GM12878 (cell line): ENCODE data around the gene NAP1L4. TPM values are rescaled to one million over a fixed set of nuclear protein-coding genes. Genes with fewer than 3 reads are reported as not detected.

Experiments
- ATAC-seq: fragments of 200-7000 bp; cut with Tn5 transposase; 3 replicates; pipeline ENCODE4 v1.9.1; 2020; ENCODE audit warnings: mild to moderate bottlenecking, moderate library complexity
- BruUV-seq: library from RNA; stranded (reverse); fragments of 400-500 nt; replicated peaks from 2 replicates; lab custom pipeline; 2021; lab: Mats Ljungman, UMichigan
- CTCF ChIA-PET: fragments of 300-600 bp; sonication (Branson Sonifier 250); formaldehyde crosslinking; extraction: SDS; loops from one replicate; lab custom pipeline; 2021; ENCODE audit warnings: inconsistent platforms; lab: Yijun Ruan, JAX
- POLR2A ChIA-PET: fragments of 350-600 bp; formaldehyde crosslinking; extraction: SDS; loops from one replicate; lab custom pipeline; 2021; ENCODE audit warnings: inconsistent platforms; lab: Charles Lee
- RAD21 ChIA-PET: fragments of 300-600 bp; sonication (Branson Sonifier 250); formaldehyde crosslinking; loops from one replicate; lab custom pipeline; 2023; ENCODE audit warnings: antibody characterized with exemption; ENCODE audit not compliant: unreplicated experiment; lab: Charles Lee
- SMC1A ChIA-PET: fragments of 300-600 bp; sonication (Branson Sonifier 250); formaldehyde crosslinking; loops from one replicate; lab custom pipeline; 2023; ENCODE audit not compliant: unreplicated experiment, uncharacterized antibody; lab: Charles Lee
- DNase-seq: peaks from one replicate; pipeline ENCODE4 v3.0.0-alpha.2; 2011; ENCODE audit warnings: low read depth, low spot score
- FAIRE-seq: peaks from 3 replicates; lab custom pipeline; 2011; peaks lifted over from hg19 to GRCh38; lab: Jason Lieb, UNC
- H2AFZ ChIP-seq: 2 replicates; pipeline ENCODE4 v1.6.0; 2011; ENCODE audit warnings: low read depth, low read length, control low read depth; ENCODE audit not compliant: control insufficient read depth
- H3K27ac ChIP-seq: 2 replicates; pipeline ENCODE4 v1.5.1; 2011; ENCODE audit warnings: control low read depth; ENCODE audit not compliant: control insufficient read depth, insufficient read depth
- H3K27me3 ChIP-seq, 2 experiments: replicated peaks in 1 of 2; 2 replicates each; pipeline versions ENCODE4 v1.6.0 to v1.6.1; 2011; ENCODE audit warnings: low read length in 1 of 2; ENCODE audit not compliant: control insufficient read depth in 2 of 2, insufficient read depth in 2 of 2
- H3K36me3 ChIP-seq, 2 experiments: 2 replicates each; pipeline ENCODE4 v1.5.1; 2011; ENCODE audit warnings: low read length in 1 of 2; ENCODE audit not compliant: control insufficient read depth in 2 of 2, insufficient read depth in 2 of 2
- H3K4me1 ChIP-seq: 2 replicates; pipeline ENCODE4 v1.6.1; 2011; ENCODE audit warnings: mild to moderate bottlenecking, low read length, moderate library complexity, mixed read lengths; ENCODE audit not compliant: control insufficient read depth, insufficient read depth
- H3K4me2 ChIP-seq: 2 replicates; pipeline ENCODE4 v1.6.0; 2011; ENCODE audit warnings: control low read depth; ENCODE audit not compliant: control insufficient read depth, insufficient read depth
- H3K4me3 ChIP-seq: fragments of 200-600 bp; sonication (generic); 2 replicates; pipeline ENCODE4 v1.5.1; 2016
- H3K79me2 ChIP-seq: 2 replicates; pipeline ENCODE4 v1.6.0; 2011; ENCODE audit warnings: low read length; ENCODE audit not compliant: control insufficient read depth, insufficient read depth
- H3K9ac ChIP-seq: 2 replicates; pipeline ENCODE4 v1.8.0; 2011; ENCODE audit warnings: low read length, control low read depth, mixed read lengths; ENCODE audit not compliant: control insufficient read depth, insufficient read depth
- H3K9me3 ChIP-seq: replicated peaks from 3 replicates; pipeline ENCODE4 v1.5.1; 2011; ENCODE audit warnings: mild to moderate bottlenecking, low read length; ENCODE audit not compliant: control insufficient read depth, insufficient read depth
- H4K20me1 ChIP-seq: 2 replicates; pipeline ENCODE4 v1.6.0; 2011; ENCODE audit not compliant: control insufficient read depth, insufficient read depth
- BCL11A ChIP-seq: IDR thresholded peaks from 2 replicates; pipeline ENCODE4 v1.6.1; 2011; ENCODE audit warnings: low read depth, low read length
- CHD4 ChIP-seq: fragments of 200-600 bp; sonication (generic); IDR thresholded peaks from 2 replicates; pipeline ENCODE4 v1.6.1; 2016; ENCODE audit warnings: mild to moderate bottlenecking
- HDAC2 ChIP-seq: fragments of 200-600 bp; sonication (generic); IDR thresholded peaks from 2 replicates; pipeline ENCODE4 v1.6.1; 2017
- MEF2A ChIP-seq: IDR thresholded peaks from 2 replicates; pipeline ENCODE4 v1.6.1; 2011; ENCODE audit warnings: low read depth, mild to moderate bottlenecking, low read length, moderate library complexity; ENCODE audit not compliant: insufficient read depth
- PML ChIP-seq: IDR thresholded peaks from 2 replicates; pipeline ENCODE4 v1.6.1; 2012; ENCODE audit warnings: low read length, inconsistent platforms
- RB1 ChIP-seq: fragments of 450-650 bp; formaldehyde crosslinking; IDR thresholded peaks from 2 replicates; pipeline ENCODE4 v1.6.1; 2017; ENCODE audit warnings: mild to moderate bottlenecking, borderline replicate concordance
- ZZZ3 ChIP-seq: IDR thresholded peaks from 2 replicates; pipeline ENCODE4 v1.6.1; 2011; ENCODE audit warnings: low read depth; ENCODE audit not compliant: control insufficient read depth, insufficient read length
- WGBS: methylation state at CpG from one replicate; pipeline ENCODE4 v1.1.6; 2016; ENCODE audit warnings: low lambda C conversion rate; ENCODE audit not compliant: insufficient replicate concordance, insufficient coverage; ENCODE audit errors: missing lambda C conversion rate; 5-methylcytosine and 5-hydroxymethylcytosine counted together
- in situ Hi-C: fragments of 300-500 bp; cut with MboI; formaldehyde crosslinking; loops from 9 replicates; pipeline ENCODE4 v1.14.3; 2018; ENCODE audit warnings: mixed read lengths
- intact Hi-C: fragments of 100-400 bp; cut with micrococcal nuclease; formaldehyde crosslinking; loops from one replicate; pipeline ENCODE4 v1.14.2; 2022; ENCODE audit not compliant: unreplicated experiment
- polyA plus RNA-seq, 11 experiments: library from polyadenylated mRNA; depleted of rRNA in 4 of 11; unstranded in 6 of 11; stranded (reverse) in 5 of 11; fragments of >200 nt; fragmentation: Nextera tagmentation in 4 of 11; fragmentation: Illumina TruSeq in 1 of 11; extraction: Ambion mirVana in 4 of 11; extraction: Trizol in 1 of 11; gene quantifications; 1 replicate in 1 of 11; 2 replicates in 10 of 11; pipeline versions ENCODE4 v1.2.1 to v1.2.3, GENCODE V29; 2011 to 2016; ENCODE audit warnings: inconsistent platforms in 2 of 11, missing spikeins in 2 of 11, low read depth in 1 of 11
- total RNA-seq, 4 experiments: library from RNA; depleted of rRNA in 3 of 4; stranded (reverse); fragments of >200 nt in 3 of 4; fragmentation: Illumina TruSeq in 1 of 4; extraction: Trizol in 1 of 4; gene quantifications; 2 replicates each; pipeline versions ENCODE4 v1.2.1 to v1.2.3, GENCODE V29; 2013 to 2021
- TF ChIP-seq, protein P1 (sequence below): fragments of 450-650 bp; formaldehyde crosslinking; IDR thresholded peaks from 2 replicates; pipeline ENCODE4 v1.4.0; 2022; ENCODE audit warnings: mild to moderate bottlenecking, moderate library complexity
- TF ChIP-seq, protein P2 (sequence below): fragments of 450-650 bp; IDR thresholded peaks from 2 replicates; pipeline ENCODE4 v1.6.1; 2017; ENCODE audit warnings: mild to moderate bottlenecking
- TF ChIP-seq, protein P3 (sequence below): fragments of 450-650 bp; IDR thresholded peaks from 2 replicates; pipeline ENCODE4 v1.6.1; 2017; ENCODE audit warnings: low read depth, mild to moderate bottlenecking, moderate library complexity
- TF ChIP-seq, protein P4 (sequence below): fragments of 450-650 bp; IDR thresholded peaks from 2 replicates; pipeline ENCODE4 v1.6.1; 2016; ENCODE audit warnings: mild to moderate bottlenecking, moderate library complexity, borderline replicate concordance

NAP1L4 gene
- total and polyA plus RNA-seq, 10 of the 15 experiments (the other 5 are each of a cell fraction or from before 2014, with no cell fraction given), result 24.8 to 198 (median 114) TPM

DNA sequence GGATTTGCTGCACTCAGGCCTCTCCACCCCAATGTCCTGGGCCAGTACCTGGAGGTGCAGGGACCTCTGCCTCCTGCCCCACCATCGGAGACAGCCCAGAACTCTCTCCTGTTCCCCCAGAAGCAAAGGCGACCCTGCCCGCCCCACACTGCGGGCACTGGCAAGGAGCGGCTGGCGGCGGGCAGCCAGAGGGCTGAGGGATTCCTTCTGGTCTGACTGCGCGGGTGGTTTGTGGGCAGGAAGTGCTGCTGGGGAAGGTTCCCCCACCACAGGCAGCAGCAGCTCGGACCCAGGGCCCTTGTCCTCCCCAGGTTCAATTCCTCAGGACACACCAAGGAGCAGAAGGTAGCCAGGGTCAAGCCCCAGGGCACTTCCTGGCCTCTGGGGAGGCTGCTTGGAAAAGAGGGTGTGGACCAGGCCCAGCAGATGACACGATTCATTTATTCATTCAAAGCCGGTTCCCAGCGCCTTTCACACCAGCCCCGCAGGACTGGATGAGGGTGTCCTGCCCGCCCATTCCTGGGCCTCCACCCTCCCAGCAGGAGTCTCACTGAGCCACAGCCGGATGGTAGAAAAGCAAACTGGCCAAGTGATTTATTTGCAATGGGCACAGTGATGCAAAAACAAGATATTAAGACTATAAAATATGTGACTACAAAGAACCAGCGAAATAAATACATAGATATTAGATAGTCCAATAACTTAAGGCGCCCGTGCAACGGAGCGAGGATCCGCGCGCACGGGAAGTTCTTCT, 64.1 kb downstream of the NAP1L4 start:
- BruUV-seq, result no TSS peak
- Histone ChIP-seq H3K27ac (no peak overlapping the region), H2AFZ (no peak overlapping the region), H3K9ac (no peak overlapping the region), H3K4me1 (peaks cover 15% of the 10 kb centered on the region), H3K9me3 (no peaks in the 10 kb centered on the region), H3K27me3 (peaks cover 3 to 15% of the 10 kb centered on the region in 2 experiments), H3K79me2 (no peaks in the 10 kb centered on the region), H3K4me3 (no peak overlapping the region), H3K36me3 (no peaks in the 10 kb centered on the region), H4K20me1 (no peaks in the 10 kb centered on the region), H3K4me2 (no peak overlapping the region)
- DNase-seq (no peak), FAIRE-seq (no peak), ATAC-seq (no peak)
- SMC1A ChIA-PET, result no interaction called here
- CTCF ChIA-PET, result interaction anchor here (0.9 kb wide), 2 partner anchors 35 to 51 kb away, joined by 3 read pairs; no protein-coding TSS in a partner anchor
- in situ Hi-C loops, result no loop called here
- WGBS, result 6% methylated on average over 25 of the region's 25 CpGs
- RAD21 ChIA-PET, result no interaction called here
- POLR2A ChIA-PET, result interaction anchor here (0.6 kb wide), 1 partner anchor 7 kb away, joined by 3 read pairs; no protein-coding TSS in a partner anchor
- intact Hi-C loops, result no loop called here
- TF ChIP-seq, protein P1, sequence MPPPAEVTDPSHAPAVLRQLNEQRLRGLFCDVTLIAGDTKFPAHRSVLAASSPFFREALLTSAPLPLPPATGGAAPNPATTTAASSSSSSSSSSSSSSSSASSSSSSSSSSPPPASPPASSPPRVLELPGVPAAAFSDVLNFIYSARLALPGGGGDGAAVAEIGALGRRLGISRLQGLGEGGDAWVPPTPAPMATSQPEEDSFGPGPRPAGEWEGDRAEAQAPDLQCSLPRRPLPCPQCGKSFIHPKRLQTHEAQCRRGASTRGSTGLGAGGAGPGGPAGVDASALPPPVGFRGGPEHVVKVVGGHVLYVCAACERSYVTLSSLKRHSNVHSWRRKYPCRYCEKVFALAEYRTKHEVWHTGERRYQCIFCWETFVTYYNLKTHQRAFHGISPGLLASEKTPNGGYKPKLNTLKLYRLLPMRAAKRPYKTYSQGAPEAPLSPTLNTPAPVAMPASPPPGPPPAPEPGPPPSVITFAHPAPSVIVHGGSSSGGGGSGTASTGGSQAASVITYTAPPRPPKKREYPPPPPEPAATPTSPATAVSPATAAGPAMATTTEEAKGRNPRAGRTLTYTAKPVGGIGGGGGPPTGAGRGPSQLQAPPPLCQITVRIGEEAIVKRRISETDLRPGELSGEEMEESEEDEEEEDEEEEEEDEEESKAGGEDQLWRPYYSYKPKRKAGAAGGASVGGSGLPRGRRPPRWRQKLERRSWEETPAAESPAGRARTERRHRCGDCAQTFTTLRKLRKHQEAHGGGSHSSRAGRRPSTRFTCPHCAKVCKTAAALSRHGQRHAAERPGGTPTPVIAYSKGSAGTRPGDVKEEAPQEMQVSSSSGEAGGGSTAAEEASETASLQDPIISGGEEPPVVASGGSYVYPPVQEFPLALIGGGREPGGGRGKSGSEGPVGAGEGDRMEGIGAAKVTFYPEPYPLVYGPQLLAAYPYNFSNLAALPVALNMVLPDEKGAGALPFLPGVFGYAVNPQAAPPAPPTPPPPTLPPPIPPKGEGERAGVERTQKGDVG (CRISPR knock-in tag), result no peak
- TF ChIP-seq RB1, result no peak
- no peak for TF ChIP-seq ZZZ3
- no peak for TF ChIP-seq PML
- no peak for TF ChIP-seq MEF2A
- no peak for TF ChIP-seq HDAC2
- TF ChIP-seq BCL11A, result no peak
- TF ChIP-seq, protein P2, sequence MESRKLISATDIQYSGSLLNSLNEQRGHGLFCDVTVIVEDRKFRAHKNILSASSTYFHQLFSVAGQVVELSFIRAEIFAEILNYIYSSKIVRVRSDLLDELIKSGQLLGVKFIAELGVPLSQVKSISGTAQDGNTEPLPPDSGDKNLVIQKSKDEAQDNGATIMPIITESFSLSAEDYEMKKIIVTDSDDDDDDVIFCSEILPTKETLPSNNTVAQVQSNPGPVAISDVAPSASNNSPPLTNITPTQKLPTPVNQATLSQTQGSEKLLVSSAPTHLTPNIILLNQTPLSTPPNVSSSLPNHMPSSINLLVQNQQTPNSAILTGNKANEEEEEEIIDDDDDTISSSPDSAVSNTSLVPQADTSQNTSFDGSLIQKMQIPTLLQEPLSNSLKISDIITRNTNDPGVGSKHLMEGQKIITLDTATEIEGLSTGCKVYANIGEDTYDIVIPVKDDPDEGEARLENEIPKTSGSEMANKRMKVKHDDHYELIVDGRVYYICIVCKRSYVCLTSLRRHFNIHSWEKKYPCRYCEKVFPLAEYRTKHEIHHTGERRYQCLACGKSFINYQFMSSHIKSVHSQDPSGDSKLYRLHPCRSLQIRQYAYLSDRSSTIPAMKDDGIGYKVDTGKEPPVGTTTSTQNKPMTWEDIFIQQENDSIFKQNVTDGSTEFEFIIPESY, result no peak
- TF ChIP-seq, protein P3, sequence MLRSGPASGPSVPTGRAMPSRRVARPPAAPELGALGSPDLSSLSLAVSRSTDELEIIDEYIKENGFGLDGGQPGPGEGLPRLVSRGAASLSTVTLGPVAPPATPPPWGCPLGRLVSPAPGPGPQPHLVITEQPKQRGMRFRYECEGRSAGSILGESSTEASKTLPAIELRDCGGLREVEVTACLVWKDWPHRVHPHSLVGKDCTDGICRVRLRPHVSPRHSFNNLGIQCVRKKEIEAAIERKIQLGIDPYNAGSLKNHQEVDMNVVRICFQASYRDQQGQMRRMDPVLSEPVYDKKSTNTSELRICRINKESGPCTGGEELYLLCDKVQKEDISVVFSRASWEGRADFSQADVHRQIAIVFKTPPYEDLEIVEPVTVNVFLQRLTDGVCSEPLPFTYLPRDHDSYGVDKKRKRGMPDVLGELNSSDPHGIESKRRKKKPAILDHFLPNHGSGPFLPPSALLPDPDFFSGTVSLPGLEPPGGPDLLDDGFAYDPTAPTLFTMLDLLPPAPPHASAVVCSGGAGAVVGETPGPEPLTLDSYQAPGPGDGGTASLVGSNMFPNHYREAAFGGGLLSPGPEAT, result no peak
- TF ChIP-seq CHD4, result no peak
- TF ChIP-seq, protein P4, sequence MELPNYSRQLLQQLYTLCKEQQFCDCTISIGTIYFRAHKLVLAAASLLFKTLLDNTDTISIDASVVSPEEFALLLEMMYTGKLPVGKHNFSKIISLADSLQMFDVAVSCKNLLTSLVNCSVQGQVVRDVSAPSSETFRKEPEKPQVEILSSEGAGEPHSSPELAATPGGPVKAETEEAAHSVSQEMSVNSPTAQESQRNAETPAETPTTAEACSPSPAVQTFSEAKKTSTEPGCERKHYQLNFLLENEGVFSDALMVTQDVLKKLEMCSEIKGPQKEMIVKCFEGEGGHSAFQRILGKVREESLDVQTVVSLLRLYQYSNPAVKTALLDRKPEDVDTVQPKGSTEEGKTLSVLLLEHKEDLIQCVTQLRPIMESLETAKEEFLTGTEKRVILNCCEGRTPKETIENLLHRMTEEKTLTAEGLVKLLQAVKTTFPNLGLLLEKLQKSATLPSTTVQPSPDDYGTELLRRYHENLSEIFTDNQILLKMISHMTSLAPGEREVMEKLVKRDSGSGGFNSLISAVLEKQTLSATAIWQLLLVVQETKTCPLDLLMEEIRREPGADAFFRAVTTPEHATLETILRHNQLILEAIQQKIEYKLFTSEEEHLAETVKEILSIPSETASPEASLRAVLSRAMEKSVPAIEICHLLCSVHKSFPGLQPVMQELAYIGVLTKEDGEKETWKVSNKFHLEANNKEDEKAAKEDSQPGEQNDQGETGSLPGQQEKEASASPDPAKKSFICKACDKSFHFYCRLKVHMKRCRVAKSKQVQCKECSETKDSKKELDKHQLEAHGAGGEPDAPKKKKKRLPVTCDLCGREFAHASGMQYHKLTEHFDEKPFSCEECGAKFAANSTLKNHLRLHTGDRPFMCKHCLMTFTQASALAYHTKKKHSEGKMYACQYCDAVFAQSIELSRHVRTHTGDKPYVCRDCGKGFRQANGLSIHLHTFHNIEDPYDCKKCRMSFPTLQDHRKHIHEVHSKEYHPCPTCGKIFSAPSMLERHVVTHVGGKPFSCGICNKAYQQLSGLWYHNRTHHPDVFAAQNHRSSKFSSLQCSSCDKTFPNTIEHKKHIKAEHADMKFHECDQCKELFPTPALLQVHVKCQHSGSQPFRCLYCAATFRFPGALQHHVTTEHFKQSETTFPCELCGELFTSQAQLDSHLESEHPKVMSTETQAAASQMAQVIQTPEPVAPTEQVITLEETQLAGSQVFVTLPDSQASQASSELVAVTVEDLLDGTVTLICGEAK, result no peak
